Heart right ventricle (tissue), 16 donors: ENCODE data around the gene C5. TPM values are rescaled to one million over a fixed set of nuclear protein-coding genes. Genes with fewer than 3 reads are reported as not detected.

ENCODE experiments used
- ATAC-seq, 8 donors: fragments of 200-7000 bp; cut with Tn5 transposase; one replicate each; pipeline ENCODE4 v1.9.1; 2020; ENCODE audit warnings: mild to moderate bottlenecking in 8 of 8, moderate library complexity in 8 of 8, moderate number of reproducible peaks in 1 of 8
- DNase-seq, 2 donors: peaks; one replicate each; pipeline ENCODE4 v3.0.0-alpha.2; 2020
- H3K27ac ChIP-seq, 10 donors: fragments of 200-600 bp; sonication (generic) in 2 of 10; one replicate each; pipeline versions ENCODE4 v1.5.0 to v1.8.0; 2020 to 2022; ENCODE audit warnings: mild to moderate bottlenecking in 3 of 10
- H3K27me3 ChIP-seq, 7 donors: fragments of 200-600 bp; one replicate each; pipeline ENCODE4 v1.8.0; 2021 to 2022; ENCODE audit warnings: mild to moderate bottlenecking in 2 of 7
- H3K36me3 ChIP-seq, 9 donors: fragments of 200-600 bp; sonication (generic) in 1 of 9; one replicate each; pipeline versions ENCODE4 v1.5.0 to v1.8.0; 2020 to 2022; ENCODE audit warnings: mild to moderate bottlenecking in 2 of 9
- H3K4me1 ChIP-seq, 9 donors: fragments of 200-600 bp; sonication (generic) in 1 of 9; one replicate each; pipeline versions ENCODE4 v1.5.0 to v1.8.0; 2020 to 2022; ENCODE audit warnings: mild to moderate bottlenecking in 4 of 9
- H3K4me3 ChIP-seq, 10 donors: fragments of 200-600 bp; sonication (generic) in 2 of 10; one replicate each; pipeline versions ENCODE4 v1.5.0 to v1.8.0; 2020 to 2022; ENCODE audit warnings: mild to moderate bottlenecking in 7 of 10, moderate library complexity in 2 of 10
- H3K9me3 ChIP-seq, 11 donors: fragments of 200-600 bp in 10 of 11; sonication (generic) in 2 of 11; one replicate each; pipeline versions ENCODE4 v1.5.0 to v1.8.0; 2013 to 2022; ENCODE audit warnings: mild to moderate bottlenecking in 2 of 11, control low read depth in 1 of 11, moderate library complexity in 1 of 11
- whole genome bisulfite sequencing, 2 donors: extraction: QIAGEN DNeasy Blood & Tissue Kit; methylation state at CpG; one replicate each; pipeline ENCODE4 v1.1.7; 2013; ENCODE audit warnings: inconsistent platforms in 1 of 2; 5-methylcytosine and 5-hydroxymethylcytosine counted together
- intact Hi-C, 10 donors: fragments of 100-400 bp; cut with DNase I; formaldehyde crosslinking; loops; one replicate each; pipeline versions ENCODE4 v1.11.1 to v1.14.2; 2022
- polyA plus RNA-seq, 2 donors: library from polyadenylated mRNA; stranded (reverse); fragments of 200-250 nt; gene quantifications; one replicate each; pipeline ENCODE4 v1.2.3, GENCODE V29; 2013
- total RNA-seq, 10 donors: library from RNA; stranded (reverse); fragmentation: NEBNext Ultra II Directional in 3 of 10; extraction: Animal tissue kit (Norgen Biotek cat#: 25700) in 3 of 10; gene quantifications; one replicate each; pipeline versions ENCODE4 v1.2.1 to v1.2.4, GENCODE V29; 2021 to 2023
- TF ChIP-seq, protein P1 (sequence below), 9 donors: fragments of 200-600 bp; sonication (generic) in 2 of 9; IDR thresholded peaks; one replicate each; pipeline versions ENCODE4 v1.5.0 to v1.8.0; 2021 to 2022; ENCODE audit warnings: antibody characterized with exemption in 9 of 9, mild to moderate bottlenecking in 5 of 9, moderate library complexity in 1 of 9
- donor health status: Arrhythmogenic right ventricular cardiomyopathy.
- donor health status: ischemic (EF 13 %, LVEDD 7.1; RV severe dilation, severe dysfunction).
- donor health status: healthy with polysubstance abuse.
- donor health status: DM: no; HTN: yes; CAD: no.
- donor health status: DM: no; HTN: no; CAD: no.
- donor health status: ischemic (EF 25% LVEDD 6.9; RV normal size, moderate dysfunction).
- donor health status: ischemic (EF 25% LVEDD 5.7; RV mildly dilated, moderate dysfunction).
- donor health status: healthy.
- donor health status: DM: yes; HTN: yes; CAD: no.
- donor health status: Ischemic cardiomyopathy.
- donor health status: ischemic (EF 35%, LVEDD 5.7; RV mildly dilated, moderate dysfunction).
- donor health status: nonischemic (EF 11% LVEDD 7.7; RV severe dilation, severe dysfunction).
- donor health status: DM: yes; HTN: yes; CAD: no.
- donor health status: PGD.
- donor health status: ischemic (EF 29% LVEDD 5.4; RV normal size, mild dysfunction).
- donor health status: nonischemic (EF 23%, LVEDD 6.1; RV moderate dilation, normal function).

Gene C5
- total and polyA plus RNA-seq, 12 donors, result 0.35 to 1.5 (median 0.50) TPM

DNA sequence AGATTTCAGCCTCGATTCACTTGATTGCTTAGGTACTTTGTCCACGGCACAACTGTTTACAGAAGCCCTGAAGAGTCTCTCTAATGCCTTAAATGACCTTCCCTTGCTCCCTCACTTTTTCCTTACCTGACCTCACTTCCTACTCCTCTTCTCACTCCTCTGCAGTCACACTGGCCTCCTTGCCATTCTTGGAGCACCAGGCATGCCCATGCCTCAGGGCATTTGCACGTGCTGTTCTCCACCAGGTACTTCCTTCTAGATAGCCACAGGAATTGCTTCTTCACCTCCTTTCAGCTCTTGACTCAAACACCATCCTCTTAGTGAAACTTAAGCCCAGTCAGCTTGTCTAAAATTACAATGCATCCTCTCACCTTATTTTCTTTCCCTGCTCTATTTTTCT is 71.1 kb downstream of the C5 start:
- Histone ChIP-seq H3K4me3 (no peak overlapping the region), H3K27me3 (no peaks in the 10 kb centered on the region), H3K27ac (no peak overlapping the region), H3K36me3 (no peaks in the 10 kb centered on the region), H3K9me3 (no peaks in the 10 kb centered on the region), H3K4me1 (peaks cover 0 to 10% (median 0%) of the 10 kb centered on the region in 9 donors)
- 87 to 89% methylated on average over 3 of the region's 3 CpGs for WGBS, 2 donors
- intact Hi-C loops, result loop anchor here in 1 of 10 donors (10.0 kb wide), 1 partner anchor 426 kb away; no protein-coding TSS in a partner anchor
- DNase-seq (no peak), ATAC-seq (no peak)
- TF ChIP-seq, protein P1, sequence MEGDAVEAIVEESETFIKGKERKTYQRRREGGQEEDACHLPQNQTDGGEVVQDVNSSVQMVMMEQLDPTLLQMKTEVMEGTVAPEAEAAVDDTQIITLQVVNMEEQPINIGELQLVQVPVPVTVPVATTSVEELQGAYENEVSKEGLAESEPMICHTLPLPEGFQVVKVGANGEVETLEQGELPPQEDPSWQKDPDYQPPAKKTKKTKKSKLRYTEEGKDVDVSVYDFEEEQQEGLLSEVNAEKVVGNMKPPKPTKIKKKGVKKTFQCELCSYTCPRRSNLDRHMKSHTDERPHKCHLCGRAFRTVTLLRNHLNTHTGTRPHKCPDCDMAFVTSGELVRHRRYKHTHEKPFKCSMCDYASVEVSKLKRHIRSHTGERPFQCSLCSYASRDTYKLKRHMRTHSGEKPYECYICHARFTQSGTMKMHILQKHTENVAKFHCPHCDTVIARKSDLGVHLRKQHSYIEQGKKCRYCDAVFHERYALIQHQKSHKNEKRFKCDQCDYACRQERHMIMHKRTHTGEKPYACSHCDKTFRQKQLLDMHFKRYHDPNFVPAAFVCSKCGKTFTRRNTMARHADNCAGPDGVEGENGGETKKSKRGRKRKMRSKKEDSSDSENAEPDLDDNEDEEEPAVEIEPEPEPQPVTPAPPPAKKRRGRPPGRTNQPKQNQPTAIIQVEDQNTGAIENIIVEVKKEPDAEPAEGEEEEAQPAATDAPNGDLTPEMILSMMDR (IDR thresholded peaks at IDR 0.05), result no peak

DNA sequence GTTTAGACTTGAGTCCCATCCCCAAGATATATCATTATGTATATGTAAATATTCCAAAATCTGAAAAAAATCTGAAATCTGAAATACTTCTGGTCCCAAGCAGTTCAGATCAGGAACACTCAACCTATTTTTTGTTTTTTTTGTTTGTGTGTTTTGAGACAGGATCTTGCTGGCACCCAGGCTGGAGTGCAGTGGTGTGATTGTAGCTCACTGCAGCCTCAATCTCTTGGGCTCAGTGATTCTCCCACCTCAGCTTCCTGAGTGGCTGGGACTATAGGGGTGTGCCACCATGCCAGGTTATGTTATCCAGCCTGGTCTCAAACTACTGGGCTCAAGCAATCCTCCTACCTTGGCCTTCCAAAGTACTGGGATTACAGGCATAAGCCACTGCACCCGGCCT is 72.8 kb downstream of the C5 start:
- Histone ChIP-seq H3K9me3 (no peaks in the 10 kb centered on the region), H3K4me3 (no peak overlapping the region), H3K4me1 (peaks cover 0 to 10% (median 0%) of the 10 kb centered on the region in 9 donors), H3K36me3 (no peaks in the 10 kb centered on the region), H3K27ac (no peak overlapping the region), H3K27me3 (no peaks in the 10 kb centered on the region)
- TF ChIP-seq, protein P1 (IDR thresholded peaks at IDR 0.05), result no peak
- intact Hi-C loops, result loop anchor here in 1 of 10 donors (10.0 kb wide), 1 partner anchor 427 kb away; no protein-coding TSS in a partner anchor
- no peak for ATAC-seq
- no peak for DNase-seq
- 47 to 51% methylated on average over 1 of the region's 1 CpG for WGBS, 2 donors

DNA sequence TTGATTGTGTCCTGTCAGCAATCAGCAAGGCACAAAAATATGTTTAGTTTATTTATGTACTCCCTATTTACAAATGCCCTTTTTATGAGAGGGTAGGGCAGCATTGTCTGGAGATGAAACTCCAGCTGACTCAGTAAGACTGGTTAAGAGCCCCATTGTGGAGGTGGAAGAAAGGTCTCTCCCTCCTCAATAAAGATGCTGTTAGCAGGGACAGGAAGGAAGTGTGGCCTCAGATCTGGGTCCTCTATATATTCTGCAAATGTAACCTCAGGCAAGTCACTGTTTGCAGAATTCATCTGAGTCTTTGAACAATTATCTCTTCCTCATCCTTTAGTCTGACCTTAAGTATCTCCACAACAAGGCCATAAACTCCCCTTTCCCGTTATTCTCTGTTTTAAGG is 75.2 kb downstream of the C5 start:
- no peaks in the 10 kb centered on the region for H3K9me3 ChIP-seq
- TF ChIP-seq, protein P1 (IDR thresholded peaks at IDR 0.05), result no peak
- H3K36me3 ChIP-seq, result no peaks in the 10 kb centered on the region
- no peaks in the 10 kb centered on the region for H3K27me3 ChIP-seq
- 74% methylated on average over 1 of the region's 1 CpG for WGBS, 2 donors
- intact Hi-C loops, result loop anchor here in 1 of 10 donors (10.0 kb wide), 1 partner anchor 430 kb away; no protein-coding TSS in a partner anchor
- H3K4me1 ChIP-seq, result peaks cover 0 to 10% (median 0%) of the 10 kb centered on the region in 9 donors
- DNase-seq, result no peak
- H3K4me3 ChIP-seq, result no peak overlapping the region
- ATAC-seq, result no peak
- no peak overlapping the region for H3K27ac ChIP-seq

DNA sequence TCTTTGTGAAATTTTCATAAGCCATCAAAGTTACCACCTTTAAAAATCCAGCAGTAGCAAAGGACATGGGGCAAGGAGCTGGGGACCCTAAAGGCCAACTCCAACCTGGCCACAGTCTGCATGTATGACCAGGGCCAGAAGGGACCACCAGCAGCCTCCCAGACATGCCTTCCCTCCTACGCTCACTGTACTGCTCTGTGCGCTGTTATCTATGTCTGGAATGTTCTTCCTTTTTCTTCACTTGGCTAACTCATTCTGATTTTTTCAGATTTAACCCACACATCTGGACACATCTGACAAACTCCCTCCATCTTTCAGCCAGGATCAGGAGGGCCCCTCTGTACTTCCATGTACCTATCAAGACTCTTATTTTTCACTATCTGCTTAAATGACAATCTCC is 75.9 kb downstream of the C5 start:
- ATAC-seq (peak in 2 of 8 donors; percentile 29 to 41), DNase-seq (no peak)
- no peak overlapping the region for H3K27ac ChIP-seq
- H3K27me3 ChIP-seq, result no peaks in the 10 kb centered on the region
- no peak overlapping the region for H3K4me3 ChIP-seq
- WGBS, 2 donors, result 80 to 91% methylated on average over 2 of the region's 2 CpGs
- peaks cover 0 to 10% (median 0%) of the 10 kb centered on the region in 9 donors for H3K4me1 ChIP-seq
- intact Hi-C loops, result loop anchor here in 1 of 10 donors (10.0 kb wide), 1 partner anchor 431 kb away; no protein-coding TSS in a partner anchor
- no peaks in the 10 kb centered on the region for H3K36me3 ChIP-seq
- H3K9me3 ChIP-seq, result no peaks in the 10 kb centered on the region
- TF ChIP-seq, protein P1 (IDR thresholded peaks at IDR 0.05), result no peak
